Stimulated activated CD4-positive, alpha-beta T cell treated with anti-CD3 and anti-CD28 coated beads, Interleukin-15, amount 100 ng/mL, for 24 hours (primary cell): ENCODE results near the gene STX17.

Experiments
- DNase-seq: peaks from one replicate; pipeline ENCODE4 v3.0.0-alpha.2; 2020

The STX17 gene

DNA sequence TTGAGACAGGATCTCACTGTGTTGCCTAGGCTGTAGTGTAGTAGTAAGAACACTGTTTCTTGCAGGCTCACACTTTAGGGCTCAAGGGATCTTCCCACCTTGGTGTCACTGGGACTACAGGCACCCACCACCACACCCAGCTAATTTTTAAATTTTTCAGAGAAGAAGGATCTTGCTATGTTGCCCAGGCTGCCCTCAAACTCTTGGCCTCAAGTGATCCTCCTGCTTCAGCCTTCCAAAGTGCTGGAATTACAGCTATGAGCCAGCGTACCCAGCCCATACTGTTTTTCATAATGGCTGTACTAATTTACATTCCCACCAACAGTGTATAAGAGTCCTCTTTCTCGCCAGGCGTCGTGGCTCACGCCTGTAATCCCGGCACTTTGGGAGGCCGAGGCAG is 5.1 kb downstream of the STX17 start:
- no peak for DNase-seq

DNA sequence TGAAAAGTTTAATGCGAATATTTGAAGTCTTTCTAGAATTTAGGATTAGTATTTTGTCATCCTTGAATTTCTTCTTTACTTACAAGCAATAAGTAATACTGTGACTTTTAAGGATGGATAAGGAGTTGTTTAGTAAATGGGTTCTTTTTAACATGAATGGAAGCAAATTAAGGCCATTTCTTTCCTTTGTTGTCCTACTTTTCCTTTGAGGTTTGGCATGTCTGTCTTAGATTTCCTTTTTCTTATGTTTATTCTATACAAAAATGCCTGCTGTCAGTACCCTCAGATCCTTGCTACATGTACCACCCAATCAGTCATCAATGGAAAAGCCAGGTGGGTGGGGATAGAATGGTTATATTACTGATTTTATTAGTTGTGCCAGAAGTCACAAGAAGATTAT is 10.2 kb downstream of the STX17 start:
- DNase-seq, result no peak

DNA sequence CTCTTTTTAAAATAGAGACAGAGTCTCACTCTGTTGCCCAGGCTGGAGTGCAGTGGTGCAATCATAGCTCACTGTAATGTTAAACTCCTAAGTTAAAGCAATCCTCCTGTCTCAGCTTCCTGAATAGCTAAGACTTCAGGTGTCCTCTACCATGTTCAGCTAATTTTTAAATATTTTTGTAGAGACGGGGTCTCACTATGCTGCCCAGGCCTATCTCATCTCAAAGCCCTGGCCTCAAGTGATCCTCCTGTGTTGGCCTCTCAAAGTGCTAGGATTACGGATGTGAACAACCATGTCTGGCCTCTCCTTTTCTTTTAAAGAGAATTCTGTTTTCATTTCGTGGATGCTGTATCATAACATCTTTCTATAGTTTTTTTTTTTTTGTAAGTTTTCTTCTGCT is 11.7 kb downstream of the STX17 start:
- DNase-seq, result no peak

DNA sequence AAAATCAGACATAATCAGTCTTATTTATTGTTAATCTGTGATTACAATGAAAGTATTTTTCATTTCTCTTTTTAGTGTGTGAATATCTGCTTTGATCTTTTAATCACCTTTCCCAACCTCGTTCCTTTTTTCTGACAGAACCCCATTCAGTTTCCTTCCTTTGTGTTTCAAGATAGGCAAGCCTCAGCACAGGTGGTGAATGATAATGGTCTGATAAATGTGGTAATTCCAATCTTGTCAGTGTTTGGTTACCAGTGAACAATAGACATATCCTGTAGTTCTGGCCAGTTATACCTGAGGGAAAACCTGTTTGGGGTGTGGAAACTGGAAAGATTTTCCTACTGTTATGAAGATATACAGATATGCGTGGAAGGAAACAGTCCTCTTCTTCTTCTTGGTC is 13.5 kb downstream of the STX17 start:
- DNase-seq, result no peak

DNA sequence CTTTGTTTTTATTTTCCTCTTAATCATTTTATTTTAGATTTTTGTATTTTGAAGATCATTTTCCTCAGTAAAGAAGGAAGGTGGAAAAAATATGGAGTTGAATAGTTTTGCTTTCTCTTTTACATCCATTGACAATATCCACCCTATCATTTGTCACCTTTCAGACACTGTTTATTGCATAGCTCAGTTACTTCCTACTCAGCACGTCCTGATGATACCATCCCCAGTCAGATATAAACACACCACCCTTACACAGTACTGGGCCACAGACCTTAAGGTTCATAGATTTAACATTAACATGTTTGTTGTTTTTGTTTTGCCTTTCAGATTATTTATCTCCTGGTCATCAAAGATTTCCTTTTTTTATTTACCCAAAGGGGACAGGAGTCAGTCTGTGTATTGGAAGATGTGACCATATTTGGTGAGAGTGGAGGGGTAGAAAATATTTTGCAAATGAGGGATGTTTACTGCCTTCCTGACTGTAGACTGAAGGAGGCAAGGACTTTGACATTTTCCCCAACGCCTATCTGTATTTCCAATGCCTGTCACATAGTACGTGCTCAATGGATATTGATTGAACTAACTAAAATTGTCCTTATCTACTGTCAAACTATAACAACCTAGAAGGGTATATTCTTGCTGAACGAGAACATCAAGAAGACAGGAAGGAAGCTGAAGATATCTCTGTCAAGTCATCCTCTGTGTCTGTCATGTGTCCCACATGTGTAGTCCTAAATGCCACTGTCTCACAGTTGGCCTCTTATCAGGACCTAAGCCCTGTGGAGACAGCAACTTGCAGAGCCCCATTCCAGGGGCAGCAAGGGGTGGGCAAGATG is 15.6 kb downstream of the STX17 start:
- no peak for DNase-seq

DNA sequence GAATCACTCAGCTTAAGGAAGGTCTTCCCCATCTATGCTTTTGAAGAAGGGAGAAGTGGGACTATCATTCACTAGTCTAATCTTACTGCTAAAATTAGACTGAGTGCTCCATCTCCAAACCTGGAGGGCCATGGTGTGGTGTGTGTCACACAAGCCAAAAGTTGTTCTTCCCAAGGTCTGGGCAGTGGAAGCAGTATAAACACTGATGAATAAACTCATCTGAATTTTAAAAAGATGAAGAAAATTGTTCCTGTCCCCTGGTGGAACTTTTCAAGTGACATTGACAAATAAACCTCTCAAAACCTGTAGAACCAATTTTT is 16.2 kb downstream of the STX17 start:
- DNase-seq, result no peak

DNA sequence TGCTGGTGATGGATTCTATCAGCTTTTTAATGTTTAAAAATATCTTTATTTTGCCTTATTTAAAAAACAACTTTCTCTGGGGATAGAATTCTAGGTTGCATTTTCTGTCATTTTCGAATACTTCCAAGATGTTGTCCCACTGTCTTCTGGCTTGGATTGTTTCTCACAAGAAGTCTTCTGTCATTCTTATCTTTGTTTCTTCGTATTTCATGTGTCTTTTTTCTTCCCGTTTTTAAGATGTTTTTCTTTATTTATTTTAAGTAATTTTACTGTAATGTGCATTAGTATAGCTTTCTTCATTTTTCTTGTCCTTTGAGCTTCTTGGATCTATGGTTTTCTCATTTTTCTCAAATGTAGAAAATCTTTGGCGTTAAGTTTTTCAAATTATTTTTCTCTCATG is 19.1 kb downstream of the STX17 start:
- no peak for DNase-seq

DNA sequence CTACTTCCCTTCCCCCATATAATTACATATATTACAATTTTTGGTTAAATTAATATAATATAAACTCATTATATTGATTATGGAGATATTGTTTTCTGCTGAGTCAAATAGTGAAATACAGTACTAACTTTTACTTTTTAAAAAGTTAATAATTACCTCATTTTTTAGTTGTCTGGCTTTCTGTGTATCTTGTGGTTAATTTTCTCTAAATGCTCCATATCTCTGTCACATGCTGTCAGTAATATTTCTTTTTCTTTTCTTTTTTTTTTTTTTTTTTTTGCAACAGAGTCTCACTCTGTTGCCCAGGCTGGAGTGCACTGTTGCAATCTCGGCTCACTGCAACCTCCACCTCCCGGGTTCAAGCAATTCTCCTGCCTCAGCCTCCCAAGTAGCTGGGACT is 23.2 kb downstream of the STX17 start:
- no peak for DNase-seq

DNA sequence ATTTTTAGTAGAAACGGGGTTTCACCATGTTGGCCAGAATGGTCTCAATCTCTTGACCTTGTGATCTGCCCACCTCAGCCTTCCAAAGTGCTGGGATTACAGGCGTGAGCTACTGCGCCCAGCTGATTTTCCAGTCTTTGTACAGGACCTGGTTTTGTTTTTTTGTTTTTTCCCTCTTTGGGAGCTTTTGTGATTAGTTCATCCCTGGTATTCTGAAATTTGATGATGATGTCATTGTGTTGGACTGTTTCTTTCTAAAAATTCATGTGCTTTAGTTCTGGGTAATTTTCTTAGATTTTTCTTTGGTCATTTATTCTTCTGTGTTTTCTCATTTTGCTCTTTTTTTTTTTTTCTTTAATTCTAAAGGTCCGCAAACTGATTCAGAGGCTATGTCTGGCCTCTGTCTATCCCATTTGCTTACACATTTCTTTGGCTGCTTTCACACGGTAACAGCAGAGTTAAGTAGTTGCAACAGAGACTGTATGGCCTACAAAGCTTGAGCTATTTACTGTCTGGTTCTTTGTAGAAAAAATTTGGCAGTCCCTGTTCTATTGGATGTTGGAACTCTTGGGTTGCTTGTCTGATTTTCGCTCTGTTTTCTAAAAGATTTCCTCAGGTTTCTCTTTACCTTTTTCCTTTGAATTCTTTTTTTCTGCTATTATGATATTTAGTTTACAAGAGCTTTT is 24.8 kb downstream of the STX17 start:
- DNase-seq, result no peak

DNA sequence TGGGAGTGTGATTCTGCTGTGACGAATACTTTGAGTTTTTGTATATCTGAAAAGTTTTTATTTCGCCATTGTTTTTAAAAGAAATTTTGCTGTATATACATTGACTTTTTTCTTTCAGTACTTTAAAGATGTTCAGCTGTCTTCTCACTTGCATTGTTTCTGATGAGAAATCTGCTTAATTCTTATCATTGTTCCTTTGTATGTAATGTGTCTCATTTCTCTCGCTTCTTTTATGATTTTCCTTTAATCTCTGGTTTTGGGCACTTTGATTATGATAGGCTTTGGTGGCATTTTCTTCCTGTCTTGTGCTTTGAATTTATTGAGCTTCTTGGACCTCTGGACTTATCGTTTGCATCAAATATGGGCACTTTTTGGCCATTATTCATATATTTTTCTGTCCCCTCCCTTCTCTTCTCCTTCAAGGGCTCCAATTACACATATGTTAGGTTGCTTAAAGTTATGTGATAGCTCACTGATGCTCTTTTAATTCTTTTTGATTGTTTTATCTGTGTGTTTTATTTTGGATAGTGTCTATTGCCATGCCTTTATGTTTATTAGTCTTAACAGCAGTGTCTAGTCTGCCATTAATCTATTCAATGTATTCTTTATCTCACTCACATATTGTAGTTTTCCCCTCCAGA is 30.6 kb downstream of the STX17 start:
- no peak for DNase-seq

DNA sequence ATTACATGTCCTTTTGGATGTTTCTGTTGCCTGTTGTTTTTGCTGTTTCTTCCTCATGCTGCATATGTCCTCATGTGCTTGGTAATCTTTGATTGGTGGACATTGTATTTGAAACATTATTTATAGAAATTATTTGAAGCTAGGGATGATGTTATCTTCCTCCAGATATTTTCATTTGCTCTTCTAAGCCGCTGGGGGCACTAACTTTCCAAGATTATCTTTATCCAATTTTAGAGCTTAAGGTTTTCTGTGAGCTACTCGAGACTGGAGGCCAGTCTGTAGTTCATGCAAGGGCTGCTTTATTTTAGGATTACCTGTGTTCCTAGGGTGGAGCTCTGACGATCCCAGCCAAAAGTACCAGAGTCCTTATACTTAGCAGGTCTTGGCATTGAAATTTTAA is 40.9 kb downstream of the STX17 start:
- DNase-seq, result no peak

DNA sequence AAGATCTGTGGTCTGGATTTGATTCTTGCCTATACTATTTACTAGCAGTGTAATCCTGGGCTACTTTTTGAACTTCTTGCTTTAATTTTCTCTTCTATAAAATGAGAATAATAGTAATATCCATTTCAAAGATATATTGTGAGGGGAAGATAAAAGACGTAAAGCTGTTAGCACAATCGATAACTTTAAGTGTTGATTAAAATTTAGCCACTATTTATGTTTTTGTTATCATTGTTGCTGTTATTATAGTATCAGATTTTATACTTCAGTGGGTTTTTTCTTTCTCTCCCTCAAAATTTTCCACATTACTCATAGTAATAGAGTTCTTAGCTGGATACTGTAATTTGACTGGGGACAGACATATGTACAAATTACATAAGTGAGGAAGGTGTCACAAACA is 42.0 kb downstream of the STX17 start:
- DNase-seq, result no peak

DNA sequence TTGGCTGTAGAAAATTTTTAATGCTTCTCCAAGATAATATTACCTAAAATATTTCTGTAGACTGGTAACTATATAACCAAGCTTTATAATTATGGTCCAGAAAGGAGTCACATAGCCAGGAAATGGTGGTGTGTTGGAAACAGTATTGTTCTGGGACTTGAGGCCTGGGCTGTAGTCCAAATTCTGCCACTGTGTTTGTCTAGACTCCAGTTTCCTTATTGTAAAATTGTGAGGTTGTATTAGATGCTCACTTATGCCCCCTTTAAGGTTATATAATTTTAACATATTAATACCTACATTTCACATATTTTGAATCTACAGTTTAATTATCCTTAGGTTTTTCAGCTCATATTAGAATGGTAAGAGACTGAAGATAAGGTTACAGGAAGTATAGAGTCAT is 42.4 kb downstream of the STX17 start:
- DNase-seq, result no peak

DNA sequence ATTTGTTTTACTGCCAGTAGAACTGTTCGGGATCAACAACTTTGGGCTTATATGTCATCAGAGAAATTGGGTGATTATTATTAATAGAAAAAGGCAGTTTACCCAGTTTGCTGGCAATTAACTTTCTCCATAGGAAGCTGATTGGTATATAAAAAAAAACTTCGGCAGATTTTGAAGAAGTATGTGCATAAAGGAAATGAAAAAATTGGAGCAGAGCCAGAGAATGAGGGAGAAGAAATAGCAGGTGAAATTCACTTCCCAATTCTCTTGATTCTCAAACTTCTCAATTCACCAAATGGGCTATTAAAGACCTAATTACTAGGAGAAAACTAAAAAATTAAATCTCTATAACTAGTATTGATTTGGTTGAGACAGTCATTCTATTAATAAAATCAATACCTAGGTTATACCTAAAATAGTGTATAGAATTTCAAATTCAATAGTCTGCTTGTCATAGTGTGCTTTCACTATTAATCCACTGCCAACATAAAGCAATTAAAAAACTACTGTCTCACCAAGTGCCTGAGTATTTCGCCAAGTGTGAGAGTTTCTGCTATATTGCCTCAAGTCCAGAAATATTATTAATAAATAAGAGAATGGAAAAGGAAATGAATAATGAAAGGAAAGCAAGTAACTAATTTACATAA is 47.5 kb downstream of the STX17 start:
- no peak for DNase-seq

DNA sequence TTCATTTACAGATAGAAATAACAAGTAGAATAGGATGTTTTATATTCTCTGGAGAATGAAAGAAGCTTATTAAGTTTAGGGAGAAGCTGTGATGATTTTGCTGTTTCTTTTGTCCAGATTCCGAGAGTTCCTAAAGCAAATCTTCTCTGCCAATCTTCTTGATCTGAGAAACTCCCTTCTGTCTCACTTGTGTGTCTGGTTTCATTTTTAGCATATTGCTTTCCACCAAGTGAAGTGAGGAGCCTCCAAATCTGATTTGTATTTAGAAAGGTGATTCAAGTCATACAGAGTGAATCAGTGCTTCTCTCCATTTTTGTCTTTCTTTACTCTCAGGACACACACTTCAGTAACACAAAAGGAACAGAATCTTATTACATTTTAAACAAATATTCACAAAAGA is 48.4 kb downstream of the STX17 start:
- DNase-seq, result no peak

DNA sequence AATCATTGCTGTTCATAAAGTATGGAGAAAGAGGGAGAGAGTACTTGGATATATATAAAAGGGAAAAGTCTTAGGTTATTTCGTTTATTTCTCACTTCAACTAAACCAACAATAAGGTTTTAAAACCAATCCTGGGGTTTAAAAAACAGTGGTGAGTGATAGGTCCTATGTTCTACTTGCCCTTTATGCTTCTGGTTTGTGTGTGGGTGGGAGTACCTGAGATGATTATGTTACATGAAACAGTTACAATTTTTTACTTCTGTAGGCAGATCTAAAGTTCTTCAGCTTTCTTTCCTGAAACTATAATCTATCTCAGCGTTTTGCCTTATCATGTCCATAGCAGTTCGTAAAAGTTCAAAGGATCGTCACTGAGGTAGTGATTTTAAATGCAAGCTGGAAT is 49.2 kb downstream of the STX17 start:
- no peak for DNase-seq

DNA sequence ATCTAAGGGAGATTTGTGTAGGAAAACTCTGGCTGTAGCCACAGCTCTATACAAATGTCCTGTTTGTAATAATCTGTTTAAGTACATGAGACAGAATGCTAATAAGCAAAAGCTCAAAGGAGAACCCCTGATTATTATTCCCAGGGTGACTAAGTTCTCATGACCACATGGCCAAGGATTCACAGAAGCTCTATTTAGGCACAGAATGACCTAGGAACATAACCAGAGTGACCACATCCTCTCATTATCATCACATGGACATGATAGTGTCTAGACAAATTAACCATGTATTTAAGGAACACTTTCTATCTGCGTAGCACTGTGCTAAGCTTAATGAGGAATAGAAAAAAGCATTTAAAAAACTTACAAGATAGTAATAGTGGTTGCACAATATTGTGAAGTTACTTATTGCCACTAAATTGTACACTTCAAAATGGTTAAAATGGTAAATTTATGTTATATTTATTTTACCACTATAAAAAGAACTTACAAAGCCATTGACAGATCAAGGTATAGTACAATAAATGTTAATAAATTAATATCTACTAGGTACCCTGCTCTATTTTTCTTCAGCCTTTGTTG is 56.3 kb downstream of the STX17 start:
- DNase-seq, result no peak

DNA sequence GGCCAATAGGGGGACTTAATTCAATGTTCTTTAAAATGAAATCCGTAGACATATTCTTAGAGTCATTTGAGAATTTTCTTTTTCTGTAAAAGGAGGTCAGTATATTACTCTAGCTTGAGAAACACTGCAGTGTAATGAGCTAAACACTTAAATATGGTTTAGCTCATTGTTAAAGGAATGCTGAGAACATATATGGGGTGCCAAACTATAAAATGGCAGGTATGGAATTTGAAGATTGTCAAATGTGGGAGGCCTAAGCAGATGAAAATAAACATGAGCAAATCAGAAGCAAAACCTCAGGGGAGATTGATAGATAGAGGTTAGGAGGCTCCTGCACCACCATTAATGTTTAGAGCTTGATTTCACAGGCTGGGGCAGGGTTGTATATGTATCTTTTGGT is 57.9 kb downstream of the STX17 start:
- no peak for DNase-seq

DNA sequence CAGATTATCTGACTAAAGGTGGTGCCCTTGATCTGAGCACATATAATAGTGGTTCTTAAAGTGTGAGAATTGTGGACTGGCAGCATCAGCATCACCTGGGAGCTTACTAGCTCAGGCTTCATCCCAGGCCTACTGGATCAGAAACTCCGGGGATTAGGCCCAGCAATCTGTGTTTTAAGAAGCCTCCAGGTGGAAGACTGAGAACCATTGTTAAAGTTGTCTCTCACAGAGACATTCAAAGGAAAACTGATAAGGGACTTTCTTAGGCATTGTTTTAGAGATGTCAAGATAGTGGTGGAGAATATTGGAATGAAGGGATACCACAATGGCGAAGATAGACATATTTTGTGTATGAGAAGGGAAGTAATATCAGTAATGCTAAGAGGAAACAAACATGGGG is 59.5 kb downstream of the STX17 start:
- no peak for DNase-seq

DNA sequence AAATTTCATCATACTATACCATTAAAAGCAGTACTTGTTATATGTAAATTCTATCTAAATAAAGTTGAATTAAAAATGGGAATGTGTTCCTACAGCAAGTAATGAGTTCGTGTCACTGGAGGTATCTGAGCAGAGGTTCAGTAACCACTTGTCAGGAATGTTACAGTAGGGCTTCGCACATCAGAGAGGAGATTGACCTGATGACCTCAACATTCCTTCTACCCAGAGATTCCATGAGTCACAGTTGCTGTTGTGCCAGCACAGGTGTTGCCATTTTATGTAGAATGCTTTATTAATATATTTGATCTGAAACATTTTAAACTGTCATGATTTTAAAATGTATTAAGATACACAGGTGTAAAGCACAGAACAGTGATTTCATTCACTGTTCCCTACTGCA is 60.3 kb downstream of the STX17 start:
- DNase-seq, result no peak

DNA sequence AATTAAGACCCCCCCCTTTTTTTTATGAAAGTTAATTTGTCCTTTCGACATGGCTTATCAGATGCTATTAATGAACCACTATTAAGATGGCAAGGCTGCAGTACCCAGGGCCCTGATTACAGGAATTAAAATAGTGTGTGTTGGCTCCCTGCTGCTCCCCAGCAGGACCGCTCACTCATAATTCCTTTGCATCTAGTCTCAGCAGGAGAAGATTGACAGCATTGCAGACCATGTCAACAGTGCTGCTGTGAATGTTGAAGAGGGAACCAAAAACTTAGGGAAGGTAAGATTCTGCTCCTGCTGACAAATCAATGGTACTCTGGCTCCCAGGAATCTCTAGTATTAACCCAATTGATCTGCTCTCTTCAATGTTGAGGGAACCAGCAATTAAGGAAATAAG is 61.0 kb downstream of the STX17 start:
- no peak for DNase-seq

DNA sequence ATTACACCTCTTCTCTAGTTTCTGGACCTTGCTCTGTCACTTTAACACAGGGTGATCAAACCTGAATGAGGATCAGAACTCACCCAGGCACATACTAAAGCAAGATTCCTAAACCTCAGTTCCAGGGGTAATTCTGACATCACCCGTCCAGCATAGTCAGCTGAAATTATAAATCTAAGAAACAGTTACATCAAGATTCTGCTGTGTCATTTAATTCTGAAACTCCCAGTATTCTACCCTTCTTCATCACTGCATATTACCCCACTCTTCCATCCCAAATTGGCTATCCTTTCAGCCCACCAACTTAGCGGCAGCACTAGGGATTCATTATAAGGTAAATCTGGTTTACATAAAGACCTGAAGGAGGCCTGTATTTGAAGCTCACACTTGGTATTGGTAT is 64.0 kb downstream of the STX17 start:
- DNase-seq, result no peak

DNA sequence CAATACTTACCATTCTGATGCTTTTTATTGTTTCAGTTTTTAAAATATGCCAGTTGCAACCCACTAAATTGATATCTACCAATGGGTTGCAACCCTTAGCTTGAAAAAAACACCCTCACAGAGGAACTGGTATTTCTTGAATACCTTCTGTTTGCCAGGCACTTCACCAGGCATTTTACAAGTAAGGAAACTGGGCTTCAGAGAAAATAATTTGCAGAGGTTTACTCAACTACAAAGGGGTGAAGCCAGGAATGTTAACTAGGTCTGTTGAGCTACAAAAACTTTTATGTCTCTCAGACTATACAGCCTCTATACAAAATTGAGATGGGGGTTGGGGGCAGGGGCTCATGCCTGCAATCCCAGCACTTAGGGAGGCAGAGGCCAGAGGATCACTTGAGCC is 65.0 kb downstream of the STX17 start:
- no peak for DNase-seq

DNA sequence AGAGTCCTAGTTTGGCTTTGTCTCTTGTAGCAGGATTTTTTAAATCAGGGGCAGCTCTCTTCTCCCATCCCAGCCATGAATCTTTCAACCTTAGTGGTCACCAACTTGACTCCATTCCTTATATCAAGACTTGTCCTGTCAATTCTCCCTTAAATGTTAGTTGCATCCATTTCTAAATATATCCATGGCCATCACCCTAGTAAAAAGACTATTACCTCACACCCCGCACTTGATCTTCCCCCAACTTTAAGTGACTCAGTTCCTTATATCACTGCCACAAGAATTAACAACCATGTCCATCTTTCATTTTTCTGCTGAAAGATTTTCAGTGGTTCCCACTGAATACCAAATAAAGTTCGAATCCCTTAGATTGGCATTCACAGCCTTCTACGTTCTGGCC is 67.0 kb downstream of the STX17 start:
- DNase-seq, result no peak
